22Rv1 (cell line): ENCODE measurements around the gene ADAMTS18.

Experiments used
- ZFX ChIP-seq: fragments of 450-650 bp; IDR thresholded peaks from 2 replicates; pipeline ENCODE4 v1.6.1; 2017; ENCODE audit warnings: antibody characterized with exemption, borderline replicate concordance
- TF ChIP-seq, protein P1 (sequence below): fragments of 450-650 bp; IDR thresholded peaks from 2 replicates; pipeline ENCODE4 v1.5.1; 2017; ENCODE audit warnings: mild to moderate bottlenecking

DNA sequence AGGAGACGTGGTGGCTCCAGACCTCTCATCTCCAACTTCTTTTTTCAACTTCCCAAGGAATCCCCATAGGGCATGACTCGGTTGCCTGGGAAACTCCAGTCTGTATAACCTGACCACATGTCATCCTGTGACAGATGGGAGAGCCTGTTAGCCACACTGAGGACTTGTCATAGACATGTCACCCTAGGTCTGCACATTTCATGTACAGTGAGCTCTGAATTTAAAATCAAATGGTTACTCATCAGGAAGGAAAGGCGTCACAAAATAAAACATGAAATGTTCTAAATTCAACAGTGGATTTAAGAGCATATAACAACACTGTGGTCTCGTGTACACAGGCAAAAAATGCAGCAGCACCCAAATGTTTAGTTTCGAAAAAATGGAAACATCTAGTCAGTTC is 22.2 kb upstream of the ADAMTS18 start:
- TF ChIP-seq, protein P1, sequence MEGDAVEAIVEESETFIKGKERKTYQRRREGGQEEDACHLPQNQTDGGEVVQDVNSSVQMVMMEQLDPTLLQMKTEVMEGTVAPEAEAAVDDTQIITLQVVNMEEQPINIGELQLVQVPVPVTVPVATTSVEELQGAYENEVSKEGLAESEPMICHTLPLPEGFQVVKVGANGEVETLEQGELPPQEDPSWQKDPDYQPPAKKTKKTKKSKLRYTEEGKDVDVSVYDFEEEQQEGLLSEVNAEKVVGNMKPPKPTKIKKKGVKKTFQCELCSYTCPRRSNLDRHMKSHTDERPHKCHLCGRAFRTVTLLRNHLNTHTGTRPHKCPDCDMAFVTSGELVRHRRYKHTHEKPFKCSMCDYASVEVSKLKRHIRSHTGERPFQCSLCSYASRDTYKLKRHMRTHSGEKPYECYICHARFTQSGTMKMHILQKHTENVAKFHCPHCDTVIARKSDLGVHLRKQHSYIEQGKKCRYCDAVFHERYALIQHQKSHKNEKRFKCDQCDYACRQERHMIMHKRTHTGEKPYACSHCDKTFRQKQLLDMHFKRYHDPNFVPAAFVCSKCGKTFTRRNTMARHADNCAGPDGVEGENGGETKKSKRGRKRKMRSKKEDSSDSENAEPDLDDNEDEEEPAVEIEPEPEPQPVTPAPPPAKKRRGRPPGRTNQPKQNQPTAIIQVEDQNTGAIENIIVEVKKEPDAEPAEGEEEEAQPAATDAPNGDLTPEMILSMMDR = no peak
- TF ChIP-seq ZFX = no peak
